LoVo (cell line): ENCODE results near the gene TPTE2.
"Not testable (repeated sequence)": the region's sequence is repeated elsewhere in the genome, so short reads cannot be mapped to it uniquely, and the experiment has no call there.

Source experiments
- DNase-seq: peaks from one replicate; pipeline ENCODE4 v3.0.0-alpha.2; 2016; ENCODE audit warnings: low spot score

TPTE2 gene

DNA sequence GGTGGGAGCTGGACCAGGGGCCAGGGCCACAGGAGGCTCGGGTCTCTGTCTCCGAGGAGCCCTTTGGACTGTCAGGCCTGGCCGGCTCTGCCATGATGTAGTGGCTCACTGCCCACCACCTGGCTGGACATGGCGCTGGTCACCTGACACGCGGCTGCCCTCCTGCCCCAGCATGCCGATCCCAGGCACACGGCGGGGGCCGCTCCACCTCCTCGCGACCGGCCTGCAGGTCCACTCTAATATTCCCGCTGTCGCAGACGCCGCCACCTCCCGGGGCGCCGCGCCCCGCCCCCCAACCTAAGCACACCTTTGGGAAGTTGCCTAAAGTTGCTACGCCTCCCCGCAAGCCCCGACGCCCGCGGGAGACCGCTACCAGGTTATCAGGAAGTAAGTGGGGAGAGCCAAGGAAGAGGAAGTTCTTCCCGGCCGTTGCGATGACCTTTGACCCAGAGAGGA lies at the start of gene TPTE2:
Gene TPTE2 (minus strand): TSS at position 406 of the 456 bp plus-strand sequence. CDS start 58,298 bp downstream, outside the sequence.
- DNase-seq = not testable (repeated sequence)

DNA sequence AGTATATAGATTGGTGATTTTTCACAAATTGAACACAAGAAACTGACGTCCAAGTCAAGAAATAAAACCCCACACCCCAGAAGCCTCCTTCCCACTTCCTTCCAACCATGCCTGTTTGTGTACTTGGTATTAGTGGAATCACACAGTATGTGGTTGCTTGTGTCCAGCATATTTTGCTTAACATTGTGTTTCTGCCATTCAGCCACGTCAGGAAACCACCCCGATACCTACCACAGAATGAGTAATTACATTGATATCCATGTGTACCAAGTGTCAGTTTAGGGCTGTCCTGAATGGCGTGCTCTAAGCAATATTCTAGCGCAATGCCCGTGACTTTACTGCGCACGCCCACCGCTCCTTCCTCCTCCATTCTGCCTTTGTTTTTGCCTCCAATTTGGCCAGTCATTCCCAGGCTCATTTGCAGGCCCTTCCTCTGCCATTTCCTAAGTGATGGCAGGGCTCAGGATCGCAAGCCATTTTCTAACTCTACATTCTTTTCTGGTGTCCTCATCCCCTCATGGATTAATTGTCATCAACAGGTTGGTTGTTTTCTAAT lies 46.3 kb upstream of the TPTE2 start:
- DNase-seq = no peak

DNA sequence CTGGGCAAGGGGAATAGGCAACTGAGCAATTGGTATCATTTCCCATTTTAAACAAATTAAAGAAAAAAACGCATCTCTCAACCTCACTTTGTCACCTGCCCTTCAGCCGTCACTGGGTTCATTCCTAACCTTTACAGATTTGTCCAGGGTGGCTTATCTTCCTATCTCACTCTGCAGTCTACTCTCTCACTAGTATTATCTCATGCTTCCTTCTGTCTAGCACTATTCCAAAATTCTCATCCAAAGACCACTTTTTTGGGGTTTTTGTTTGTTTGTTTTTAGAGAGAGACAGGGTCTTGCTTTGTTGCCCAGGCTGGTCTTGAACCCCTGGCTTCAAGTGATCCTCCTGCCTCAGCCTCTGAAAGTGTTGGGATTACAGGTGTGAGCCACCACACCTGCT lies 45.4 kb upstream of the TPTE2 start:
- no peak for DNase-seq

DNA sequence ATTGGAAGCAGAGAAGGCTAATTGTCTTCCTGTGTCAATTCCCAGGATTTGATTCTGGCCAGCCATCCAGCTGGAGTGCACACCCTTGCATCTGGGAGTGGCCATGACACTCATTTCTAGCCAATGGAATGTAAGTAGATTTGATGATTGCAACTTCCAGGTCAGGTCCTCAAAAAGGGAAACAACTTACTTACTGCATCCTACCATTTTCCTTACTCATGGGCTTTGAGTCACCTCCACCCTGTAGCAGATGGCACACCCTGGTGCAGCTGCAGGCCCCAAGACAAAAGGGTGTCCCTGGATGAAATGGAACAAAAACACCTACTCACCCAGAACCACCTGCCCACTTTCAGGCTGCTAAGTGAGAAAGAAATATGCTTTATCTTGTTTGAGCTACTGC lies 44.8 kb upstream of the TPTE2 start:
- DNase-seq = peak; percentile 30

DNA sequence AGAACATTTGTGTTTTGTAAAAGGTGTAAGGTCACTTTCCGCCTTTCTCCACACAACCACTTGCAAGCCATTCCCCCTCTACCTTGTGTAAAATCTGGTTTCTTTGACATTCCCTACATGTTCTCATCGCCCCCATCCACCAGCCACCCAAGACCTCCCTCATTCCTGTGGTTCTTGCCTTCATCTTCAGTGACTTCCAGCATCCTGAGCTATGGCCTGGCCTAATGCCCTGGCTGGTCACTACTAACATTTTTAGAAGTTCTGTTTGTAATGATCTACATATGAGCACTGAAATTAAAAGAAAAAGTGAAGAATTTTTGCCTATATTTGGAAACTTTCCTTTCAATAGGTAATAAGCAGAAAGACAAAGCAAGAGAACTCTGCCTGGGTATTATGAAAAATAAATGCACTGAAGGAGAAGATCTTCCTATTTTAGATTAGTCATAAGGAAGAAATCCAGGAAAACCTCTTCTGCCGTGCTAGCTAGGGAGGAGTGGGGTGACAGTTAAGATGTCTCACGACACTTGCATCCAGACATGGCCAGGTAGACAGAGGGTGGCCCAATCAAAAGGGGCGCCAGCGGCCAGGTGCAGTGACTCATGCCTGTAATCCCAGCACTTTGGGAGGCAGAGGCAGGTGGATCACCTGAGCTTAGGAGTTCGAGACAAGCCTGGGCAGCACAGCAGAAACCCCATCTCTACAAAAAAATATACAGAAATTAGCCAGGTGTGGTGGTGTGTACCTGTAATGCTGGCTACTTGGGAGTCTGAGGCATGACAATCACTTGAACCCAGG lies 44.0 kb upstream of the TPTE2 start:
- peak; percentile 36 for DNase-seq

DNA sequence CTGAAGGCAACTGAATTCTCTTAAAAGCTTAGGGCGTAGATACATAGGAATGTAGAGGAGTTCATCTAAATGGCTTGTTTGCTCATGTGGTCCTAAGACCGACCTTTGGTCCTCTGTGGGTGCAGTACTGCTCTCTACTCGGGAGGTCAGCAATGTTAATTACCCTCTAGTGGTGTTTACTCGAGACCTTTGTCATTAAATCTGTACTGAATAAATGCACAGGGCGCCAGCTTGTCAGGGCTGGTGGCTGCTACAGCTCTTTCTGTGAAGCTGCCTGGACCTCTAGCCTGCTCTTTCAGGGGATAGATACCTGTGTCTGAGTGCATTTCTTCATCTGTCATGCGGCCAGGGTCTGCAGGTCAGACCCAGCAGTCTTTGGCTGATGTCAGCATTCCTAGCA lies 43.0 kb upstream of the TPTE2 start:
- peak; percentile 59 for DNase-seq

DNA sequence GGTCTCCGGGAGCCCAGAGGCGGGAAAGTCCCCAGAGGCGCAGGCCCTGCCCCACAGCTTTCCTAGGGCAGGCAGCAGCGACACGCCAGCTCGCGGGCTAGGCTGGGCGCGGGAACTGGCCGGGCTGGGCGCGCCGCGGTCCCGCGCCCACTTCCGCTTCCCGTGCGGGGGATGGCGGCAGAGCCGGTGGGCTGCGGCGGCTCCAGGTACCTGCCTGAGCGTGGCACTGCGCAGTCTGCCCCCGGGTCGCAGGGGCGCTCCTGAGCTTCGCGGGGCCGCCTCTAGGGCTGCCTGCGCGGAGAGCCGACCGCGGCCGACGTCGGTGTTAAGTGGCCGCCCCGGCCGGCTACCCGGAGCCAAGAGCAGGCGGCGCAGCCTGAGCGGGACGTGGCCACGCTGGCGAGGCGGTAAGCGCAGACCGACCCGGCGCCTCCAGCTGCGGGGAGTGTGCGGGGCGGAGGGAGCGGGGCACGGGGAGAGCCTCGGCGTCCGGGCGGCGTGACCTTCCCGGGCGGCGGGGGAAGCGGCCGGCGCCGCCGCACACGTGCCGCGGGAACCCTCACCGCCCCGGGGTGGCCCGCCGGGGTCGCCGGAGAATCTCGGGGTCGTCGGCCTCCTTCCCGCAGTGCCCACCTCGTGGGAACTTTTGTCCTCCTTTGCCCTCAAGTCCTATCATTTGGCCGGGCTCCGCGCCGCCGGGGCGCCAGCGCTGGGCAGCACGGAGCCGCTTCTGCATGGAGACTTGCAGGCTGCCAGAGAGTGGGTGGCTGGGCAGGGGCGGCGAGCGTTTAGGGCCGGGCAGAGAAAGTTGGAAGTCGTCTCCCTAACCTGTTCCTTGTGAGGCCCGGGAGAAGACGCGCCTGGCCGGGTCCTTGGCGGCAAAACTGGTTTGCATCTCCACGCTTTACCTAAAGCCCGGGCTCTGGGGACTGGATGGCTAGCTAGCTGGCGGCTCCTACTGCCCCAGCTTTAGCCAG lies 40.7 kb upstream of the TPTE2 start:
- peak; percentile 75 for DNase-seq

DNA sequence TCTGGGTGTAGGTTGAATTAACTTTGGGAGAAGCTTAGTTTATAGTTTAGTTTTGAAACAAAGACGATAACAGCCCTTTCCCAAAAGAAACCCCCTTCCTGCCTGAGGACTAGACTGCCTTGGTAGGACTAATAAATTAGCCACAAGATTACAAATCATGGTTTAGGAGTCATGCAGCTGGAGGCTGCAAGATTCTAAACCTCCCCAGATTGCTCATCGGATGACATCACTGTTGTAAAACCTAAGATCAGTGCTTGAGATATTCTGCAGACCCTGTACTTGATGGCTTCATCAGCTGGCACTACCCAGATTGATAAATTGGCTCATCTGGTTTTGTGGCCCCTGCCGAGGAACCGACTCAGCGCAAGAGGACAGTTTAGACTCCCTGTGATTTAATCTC lies 36.2 kb upstream of the TPTE2 start:
- DNase-seq = peak; percentile 19

DNA sequence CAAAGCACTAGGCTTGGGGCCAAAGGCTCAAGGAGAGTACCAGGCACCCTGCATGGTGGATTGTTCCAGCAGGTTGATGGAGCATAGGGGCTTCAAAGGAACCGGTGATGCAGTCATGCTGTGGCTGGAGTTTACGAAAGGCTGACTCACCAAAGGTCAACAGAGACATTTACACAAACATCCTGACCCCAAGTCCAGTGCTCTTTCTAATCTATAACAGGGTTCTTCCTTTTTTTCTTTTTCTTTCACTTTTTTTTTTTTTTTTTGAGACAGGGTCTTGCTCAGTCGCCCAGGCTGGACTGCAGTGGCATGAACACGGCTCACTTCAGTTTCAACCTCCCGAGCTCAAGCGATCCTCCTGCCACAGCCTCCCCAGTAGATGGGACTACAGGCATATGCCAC lies 35.6 kb upstream of the TPTE2 start:
- DNase-seq = peak; percentile 70

DNA sequence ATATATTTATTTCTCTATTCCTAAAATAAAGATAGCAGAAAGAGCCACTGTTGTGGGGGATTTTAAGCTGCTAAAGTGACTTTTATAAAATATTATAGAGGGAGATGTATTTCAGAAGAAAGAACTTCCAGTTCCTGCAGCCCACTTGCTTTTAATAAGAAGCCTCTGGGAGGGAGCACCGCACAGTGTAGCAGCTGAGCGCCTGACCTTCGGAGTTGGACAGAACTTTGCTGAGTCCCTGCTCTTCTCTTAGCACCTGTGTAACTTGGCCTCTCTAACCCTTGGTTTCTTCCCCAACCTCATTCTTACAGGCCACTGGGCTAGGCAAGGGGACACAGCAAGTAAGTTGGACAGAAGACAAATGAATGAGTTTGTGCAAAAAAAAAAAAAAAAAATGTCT lies 34.8 kb upstream of the TPTE2 start:
- DNase-seq = no peak

DNA sequence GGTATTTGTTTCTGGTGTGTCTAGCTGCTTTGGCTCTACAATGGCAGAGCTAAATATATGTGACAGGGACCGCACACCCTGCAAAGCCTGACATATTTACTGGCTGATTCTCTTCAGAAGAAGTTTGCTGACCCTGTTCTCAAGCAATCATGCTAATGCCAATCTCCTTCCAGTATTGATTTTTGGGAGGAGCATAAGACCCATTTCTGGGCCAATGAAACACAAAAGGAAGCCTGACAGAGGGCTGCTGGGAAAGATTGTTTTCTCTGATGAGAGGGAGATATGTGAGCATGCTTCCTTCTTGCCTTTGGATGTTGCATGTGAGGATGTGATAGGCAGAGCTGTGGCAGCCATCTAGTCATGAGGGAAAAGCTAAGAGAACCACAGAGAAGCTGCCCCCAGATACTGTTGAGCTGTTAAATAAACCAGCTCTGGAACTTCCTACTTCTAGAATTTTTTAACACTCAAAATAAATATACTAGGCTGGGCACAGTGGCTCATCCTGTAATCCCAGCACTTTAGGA lies 31.4 kb upstream of the TPTE2 start:
- DNase-seq = no peak

DNA sequence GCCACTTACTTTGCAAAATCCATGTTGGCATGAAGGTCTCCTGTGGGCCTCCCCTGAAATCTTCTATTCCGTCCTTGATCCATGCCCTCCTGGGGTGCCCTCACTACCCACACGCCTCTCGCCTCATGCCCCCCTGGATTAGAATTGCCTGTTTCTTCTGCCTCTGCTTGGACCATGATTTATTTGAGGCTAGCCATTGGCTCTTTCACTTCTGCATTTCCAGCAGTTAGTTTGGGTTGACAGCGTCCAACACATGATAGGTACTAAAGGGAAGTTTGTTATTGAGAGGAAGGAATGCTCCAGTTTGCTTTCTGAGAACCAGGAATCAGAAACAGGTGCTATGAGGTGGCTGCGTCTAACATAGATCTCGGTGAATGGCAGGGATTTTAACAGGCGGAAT lies 30.5 kb upstream of the TPTE2 start:
- no peak for DNase-seq

DNA sequence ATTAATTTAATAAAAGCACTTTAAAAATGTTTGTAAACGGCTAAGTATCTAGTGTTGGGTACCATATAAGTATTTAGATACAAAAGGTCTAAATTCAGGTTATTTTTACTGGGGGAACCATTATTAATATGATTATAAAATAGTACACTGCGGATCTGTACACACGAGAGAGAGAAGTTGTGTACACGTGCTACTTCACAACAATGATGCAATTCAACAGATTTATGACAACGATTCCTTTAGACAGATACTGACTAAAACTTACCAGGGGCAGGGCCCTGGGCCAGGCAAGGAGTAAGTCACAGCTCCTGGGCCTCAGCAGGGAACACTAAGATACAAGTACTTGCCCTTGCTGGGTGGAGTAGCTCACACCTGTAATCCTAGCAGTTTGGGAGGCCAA lies 29.1 kb upstream of the TPTE2 start:
- no peak for DNase-seq

DNA sequence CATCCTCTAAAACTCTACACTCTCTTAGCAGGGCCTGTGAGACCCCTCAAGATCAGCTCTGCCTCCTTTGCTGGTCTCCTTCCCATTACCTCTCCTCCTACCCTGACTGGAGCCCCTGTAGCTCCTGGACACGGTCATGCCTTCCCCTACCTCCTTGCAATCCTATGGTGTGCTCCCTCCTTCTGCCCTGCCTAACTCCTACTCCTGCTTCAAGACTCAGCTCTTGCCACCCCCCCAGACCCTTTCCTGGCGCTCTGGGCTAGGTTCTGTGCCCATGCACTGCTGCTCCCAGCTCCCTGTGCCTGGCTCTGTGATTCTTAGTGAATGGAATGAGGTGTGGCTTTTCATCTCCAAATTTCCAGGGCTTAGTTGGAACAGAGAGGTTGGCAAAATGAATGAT lies 28.0 kb upstream of the TPTE2 start:
- no peak for DNase-seq

DNA sequence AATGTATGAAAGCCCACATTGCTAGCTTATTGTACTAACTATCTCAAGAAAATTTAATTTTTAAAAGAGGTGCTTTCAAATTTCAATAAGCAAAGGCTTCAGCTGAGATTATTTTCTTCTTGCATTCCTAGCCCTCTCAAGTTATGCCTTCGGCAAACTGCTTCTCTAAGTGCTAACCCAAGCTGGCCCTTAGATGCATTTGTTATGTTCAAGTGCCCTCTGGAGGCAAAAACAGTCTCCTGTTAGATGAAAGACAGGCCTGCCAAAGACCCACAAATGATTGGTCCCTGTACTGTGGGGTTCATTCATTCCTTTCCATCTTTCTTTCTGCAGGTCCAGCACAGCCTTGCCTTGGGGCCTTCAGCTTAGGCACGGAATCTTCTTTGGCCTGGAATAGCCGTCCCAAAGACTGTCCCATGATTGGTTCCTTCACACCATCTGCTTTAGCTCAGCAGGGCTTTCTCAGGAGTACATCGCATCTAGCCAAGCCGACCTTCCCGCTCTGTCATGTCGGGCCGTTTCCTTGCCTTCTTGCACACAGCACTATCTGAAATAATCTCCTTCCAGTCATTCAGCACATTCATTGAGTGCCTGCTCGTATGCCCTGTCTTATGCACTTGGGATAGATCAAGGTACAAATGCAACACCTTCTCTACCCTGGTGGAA lies 26.4 kb upstream of the TPTE2 start:
- DNase-seq = peak; percentile 43

DNA sequence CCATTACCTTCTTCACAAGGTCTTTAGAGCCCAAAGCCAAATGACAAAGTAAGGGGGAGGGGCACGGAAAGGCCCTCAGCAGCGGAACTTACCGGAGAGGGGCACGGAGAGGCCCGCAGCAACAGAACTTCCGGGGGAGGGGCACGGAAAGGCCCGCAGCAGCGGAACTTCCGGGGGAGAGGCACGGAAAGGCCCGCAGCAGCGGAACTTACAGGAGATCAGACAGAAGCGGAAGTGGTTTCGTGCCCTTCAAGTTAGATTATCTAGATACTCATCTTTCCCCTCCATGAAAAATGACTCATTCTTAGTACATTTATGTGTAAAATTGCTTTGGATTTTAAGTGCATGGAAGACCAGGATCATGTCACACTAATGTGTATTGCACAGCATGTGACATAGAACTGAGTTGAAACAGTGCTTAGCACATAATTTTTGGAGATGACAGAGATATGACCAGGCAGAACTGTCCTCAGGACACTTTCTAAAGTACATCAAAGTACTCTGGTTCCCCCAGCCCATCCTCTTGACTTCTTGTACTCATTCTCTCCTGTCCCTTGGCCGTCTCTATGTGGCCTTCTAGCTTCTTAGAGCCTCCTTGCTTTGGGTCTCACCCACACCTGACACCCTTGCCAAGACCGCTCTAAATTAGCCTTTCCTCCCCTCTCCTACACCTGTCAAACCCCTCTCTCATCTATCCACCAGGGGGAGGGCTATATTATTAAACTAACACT lies 25.7 kb upstream of the TPTE2 start:
- DNase-seq = no peak

DNA sequence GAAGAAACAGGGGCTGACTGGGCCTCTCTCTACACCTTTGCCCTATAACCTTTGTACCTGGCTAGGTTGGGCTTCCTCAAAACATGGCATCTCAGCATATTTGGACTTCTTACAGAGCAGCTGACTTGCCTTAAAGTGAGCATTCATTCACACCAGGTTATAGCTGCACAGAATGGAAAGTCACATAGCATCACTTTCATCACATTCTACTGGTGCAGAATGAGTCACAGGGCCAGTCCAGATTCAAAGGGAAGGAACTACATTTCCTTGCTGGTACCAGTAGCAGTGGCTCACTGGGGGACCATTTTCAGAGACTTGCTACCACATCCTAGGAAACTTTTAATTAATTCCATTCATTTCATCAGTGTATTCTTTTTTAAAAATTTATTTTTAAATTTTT lies 20.3 kb upstream of the TPTE2 start:
- no peak for DNase-seq

DNA sequence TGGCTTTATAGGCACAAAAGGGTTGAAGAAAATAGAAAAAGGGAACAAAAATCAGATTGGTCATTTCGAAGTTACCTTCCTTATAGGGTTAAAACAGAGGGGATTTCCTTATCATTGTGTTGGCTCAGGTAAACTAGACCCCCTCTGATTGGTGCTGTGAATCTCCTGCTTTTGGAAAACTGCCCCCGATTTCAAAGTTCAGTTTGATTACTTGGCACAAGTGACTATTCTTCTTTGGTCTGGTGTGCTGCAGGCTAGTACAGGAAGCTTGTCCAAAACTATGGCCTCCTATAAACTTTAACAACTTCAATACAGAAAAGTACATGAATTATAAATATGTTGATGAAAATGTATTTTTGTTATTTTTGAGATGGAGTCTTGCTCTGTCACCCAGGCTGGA lies 13.9 kb upstream of the TPTE2 start:
- no peak for DNase-seq

DNA sequence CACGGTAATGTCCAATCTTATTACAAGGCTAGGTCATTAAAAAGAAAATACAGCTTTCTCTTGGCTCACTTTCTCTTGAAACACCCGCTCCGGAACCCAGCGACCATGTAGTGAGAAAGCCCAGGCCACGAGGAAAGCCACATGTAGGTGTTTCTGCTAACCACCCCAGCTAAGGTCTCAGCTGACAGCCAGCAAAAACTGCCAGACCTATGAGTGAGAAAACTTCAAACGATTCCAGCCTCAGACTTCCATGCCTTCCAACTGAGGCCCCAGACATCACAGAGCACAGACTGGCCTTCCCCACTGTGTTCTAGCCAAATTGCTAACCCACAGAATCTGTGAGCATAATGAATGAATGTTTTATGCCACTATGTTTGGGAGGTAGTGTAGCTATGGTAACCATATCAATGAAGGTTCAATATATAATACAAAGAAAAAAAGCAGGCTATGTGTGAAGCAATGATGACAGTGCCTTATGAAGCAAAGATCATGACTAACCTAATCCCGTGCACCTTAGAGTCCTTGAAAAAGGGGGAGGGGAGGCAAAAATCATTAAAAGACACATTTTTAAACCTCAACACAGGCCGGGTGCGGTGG lies 11.9 kb upstream of the TPTE2 start:
- DNase-seq = no peak

DNA sequence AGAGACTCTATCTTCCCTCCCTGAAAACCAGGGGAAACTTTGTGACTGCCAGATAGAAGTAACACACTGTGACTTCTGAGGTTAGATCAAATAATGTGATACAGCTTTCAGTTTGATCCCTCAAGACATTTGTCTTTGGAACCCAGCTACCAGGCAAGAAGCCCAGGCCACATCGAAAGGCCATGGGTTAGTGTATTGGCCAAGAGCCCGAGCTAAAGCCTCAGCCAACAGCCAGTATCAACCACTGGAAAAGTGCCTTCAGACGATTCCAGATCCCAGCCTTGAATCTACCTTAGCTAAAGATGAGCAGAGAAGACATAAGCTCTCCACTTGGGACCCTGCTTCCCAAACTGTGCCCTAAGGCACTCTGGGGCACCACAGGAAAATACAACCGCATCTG lies 10.9 kb upstream of the TPTE2 start:
- no peak for DNase-seq
